H1 (cell line): ENCODE results near the gene CSNK1D.

Experiments
- ATF2 ChIP-seq: IDR thresholded peaks from 2 replicates; pipeline ENCODE4 v1.6.1; 2012; ENCODE audit warnings: low read length, inconsistent platforms
- BRCA1 ChIP-seq: IDR thresholded peaks from 2 replicates; pipeline ENCODE4 v1.6.1; 2012; ENCODE audit warnings: low read depth, low read length, improper control_type of control experiment
- CBX5 ChIP-seq: fragments of 300-800, 300-1000 bp; sonication (generic); IDR thresholded peaks from 2 replicates; pipeline ENCODE4 v1.7.1; 2016; ENCODE audit warnings: antibody characterized with exemption, low read length, low read depth
- CTCF ChIP-seq, 3 experiments: IDR thresholded peaks; 1 replicate in 2 of 3; 2 replicates in 1 of 3; pipeline versions ENCODE4 v1.5.1 to v1.6.1; 2011; ENCODE audit warnings: low read length in 3 of 3, mild to moderate bottlenecking in 3 of 3, inconsistent platforms in 2 of 3, low read depth in 1 of 3, moderate library complexity in 1 of 3; ENCODE audit not compliant: insufficient read depth in 1 of 3; ENCODE audit errors: control extremely low read depth in 1 of 3
- EZH2 ChIP-seq: fragments of 200-600 bp; sonication (generic); IDR thresholded peaks from 2 replicates; pipeline ENCODE4 v1.7.1; 2012; ENCODE audit warnings: low read depth, mild to moderate bottlenecking, moderate library complexity, low read length, inconsistent platforms; ENCODE audit not compliant: severe bottlenecking
- POLR2A ChIP-seq, 2 experiments: IDR thresholded peaks; 1 replicate in 1 of 2; 2 replicates in 1 of 2; pipeline ENCODE4 v1.6.1; 2011; ENCODE audit warnings: low read depth in 2 of 2, low read length in 2 of 2, mild to moderate bottlenecking in 2 of 2; ENCODE audit errors: control extremely low read depth in 1 of 2
- POLR2AphosphoS5 ChIP-seq: IDR thresholded peaks from 2 replicates; pipeline ENCODE4 v1.6.1; 2011; ENCODE audit warnings: low read depth, low read length
- RAD21 ChIP-seq, 2 experiments: IDR thresholded peaks in 1 of 2; conservative IDR thresholded peaks in 1 of 2; 2 replicates each; pipeline ENCODE4 v1.6.1; 2011; ENCODE audit warnings: low read depth in 2 of 2, low read length in 2 of 2, improper control_type of control experiment in 1 of 2, inconsistent platforms in 1 of 2, mild to moderate bottlenecking in 1 of 2, moderate library complexity in 1 of 2
- SIN3A ChIP-seq, 2 experiments: IDR thresholded peaks in 1 of 2; conservative IDR thresholded peaks in 1 of 2; 2 replicates each; pipeline ENCODE4 v1.6.1; 2011 to 2012; ENCODE audit warnings: low read length in 2 of 2, improper control_type of control experiment in 1 of 2, low read depth in 1 of 2, mild to moderate bottlenecking in 1 of 2

GRCh38 chr17:82234211-82235055, 39.1 kb downstream of the CSNK1D start:
- TF ChIP-seq ATF2 (no peak), CBX5 (no peak), SIN3A (conservative IDR thresholded peaks at IDR 0.05 in 1 of 2, IDR thresholded peaks at IDR 0.05 in 1 of 2; ENCODE audit: low read depth in 1 of 2, low read length in 2 of 2) (no peak), CTCF (IDR thresholded peaks at IDR 0.05; ENCODE audit: control extremely low read depth in 1 of 3, insufficient read depth in 1 of 3, low read depth in 1 of 3, low read length in 3 of 3) (no peak), RAD21 (IDR thresholded peaks at IDR 0.05 in 1 of 2, conservative IDR thresholded peaks at IDR 0.05 in 1 of 2; ENCODE audit: low read depth in 2 of 2, low read length in 2 of 2) (no peak), POLR2AphosphoS5 (no peak), BRCA1 (no peak), POLR2A (IDR thresholded peaks at IDR 0.05; ENCODE audit: control extremely low read depth in 1 of 2, low read depth in 2 of 2, low read length in 2 of 2) (no peak), EZH2 (no peak)
